DMS53 treated with DMSO at 0.1 percent for 48 hours (cell line): Measurements from ENCODE around the gene RELCH.

ENCODE experiments used
- DNase-seq: peaks from one replicate; lab custom pipeline; 2025; ENCODE audit not compliant: unreplicated experiment; lab: John Stamatoyannopoulos, UW

The RELCH gene

GRCh38 chr18:62318228-62319180 lies 131.4 kb downstream of the RELCH start:
- no peak for DNase-seq

- DNase-seq: no peak
Measured at GRCh38 chr18:62321201-62321600, 134.1 kb downstream of the RELCH start.

- DNase-seq: no peak
Measured at GRCh38 chr18:62323483-62324180, 136.6 kb downstream of the RELCH start.

- DNase-seq: no peak
Measured at GRCh38 chr18:62324181-62324828, 137.2 kb downstream of the RELCH start.

- peak; percentile 63 for DNase-seq
Measured at GRCh38 chr18:62324917-62325805, 138.1 kb downstream of the RELCH start, which contains the start of gene TNFRSF11A. Gene TNFRSF11A, plus strand, starts transcription at chr18:62325310. Its CDS starts 43 bp downstream, at chr18:62325353.

- DNase-seq: peak; percentile 31
Measured at GRCh38 chr18:62325806-62326645, 139.0 kb downstream of the RELCH start.

GRCh38 chr18:62326646-62327348 lies 139.7 kb downstream of the RELCH start:
- DNase-seq: no peak

- no peak for DNase-seq
Measured at GRCh38 chr18:62327977-62328376, 140.9 kb downstream of the RELCH start.

- no peak for DNase-seq
Measured at GRCh38 chr18:62328586-62329525, 141.8 kb downstream of the RELCH start.

GRCh38 chr18:62329691-62330454 lies 142.8 kb downstream of the RELCH start:
- peak; percentile 66 for DNase-seq

- no peak for DNase-seq
Measured at GRCh38 chr18:62330650-62331049, 143.6 kb downstream of the RELCH start.

GRCh38 chr18:62331581-62332356 lies 144.7 kb downstream of the RELCH start:
- no peak for DNase-seq

- DNase-seq: no peak
Measured at GRCh38 chr18:62332431-62332830, 145.4 kb downstream of the RELCH start.

- no peak for DNase-seq
Measured at GRCh38 chr18:62332964-62333695, 146.1 kb downstream of the RELCH start.

GRCh38 chr18:62334120-62334519 lies 147.1 kb downstream of the RELCH start:
- no peak for DNase-seq

- no peak for DNase-seq
Measured at GRCh38 chr18:62335494-62335893, 148.4 kb downstream of the RELCH start.
